ENCODE results near the gene ACAA1.

DNA sequence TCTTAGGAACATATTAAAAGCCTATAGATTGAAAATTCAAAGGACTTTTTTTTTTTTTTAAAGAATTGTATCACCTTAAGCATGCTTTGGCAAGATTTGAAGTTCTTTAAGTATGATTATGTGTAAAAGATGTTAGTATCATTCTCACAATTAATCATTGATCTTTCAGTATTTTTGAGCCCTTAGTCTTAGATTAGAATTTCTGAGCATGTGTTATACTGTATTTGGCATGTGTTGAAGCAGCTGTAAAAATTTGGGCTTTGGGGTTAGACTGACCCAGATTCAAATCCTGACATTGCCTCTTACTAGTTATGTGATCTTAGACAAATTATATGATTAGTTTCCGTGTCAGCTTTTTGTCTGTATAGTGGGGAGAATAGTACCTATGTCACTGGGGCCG is 34.7 kb upstream of the ACAA1 start:
- TF ChIP-seq POLR2AphosphoS5 (IDR thresholded peaks at IDR 0.05; ENCODE audit: borderline replicate concordance, low read depth, low read length), result no peak
- TF ChIP-seq EZH2 (IDR thresholded peaks at IDR 0.05), result no peak

All from SK-N-MC (cell line).